GM12878 (cell line): ENCODE data around the gene INAFM1. TPM values are rescaled to one million over a fixed set of nuclear protein-coding genes. Genes with fewer than 3 reads are reported as not detected.

Source experiments
- ATAC-seq: fragments of 200-7000 bp; cut with Tn5 transposase; 3 replicates; pipeline ENCODE4 v1.9.1; 2020; ENCODE audit warnings: mild to moderate bottlenecking, moderate library complexity
- BruUV-seq: library from RNA; stranded (reverse); fragments of 400-500 nt; replicated peaks from 2 replicates; lab custom pipeline; 2021; lab: Mats Ljungman, UMichigan
- CTCF ChIA-PET: fragments of 300-600 bp; sonication (Branson Sonifier 250); formaldehyde crosslinking; extraction: SDS; loops from one replicate; lab custom pipeline; 2021; ENCODE audit warnings: inconsistent platforms; lab: Yijun Ruan, JAX
- POLR2A ChIA-PET: fragments of 350-600 bp; formaldehyde crosslinking; extraction: SDS; loops from one replicate; lab custom pipeline; 2021; ENCODE audit warnings: inconsistent platforms; lab: Charles Lee
- RAD21 ChIA-PET: fragments of 300-600 bp; sonication (Branson Sonifier 250); formaldehyde crosslinking; loops from one replicate; lab custom pipeline; 2023; ENCODE audit warnings: antibody characterized with exemption; ENCODE audit not compliant: unreplicated experiment; lab: Charles Lee
- SMC1A ChIA-PET: fragments of 300-600 bp; sonication (Branson Sonifier 250); formaldehyde crosslinking; loops from one replicate; lab custom pipeline; 2023; ENCODE audit not compliant: unreplicated experiment, uncharacterized antibody; lab: Charles Lee
- DNase-seq: peaks from one replicate; pipeline ENCODE4 v3.0.0-alpha.2; 2011; ENCODE audit warnings: low read depth, low spot score
- FAIRE-seq: peaks from 3 replicates; lab custom pipeline; 2011; peaks lifted over from hg19 to GRCh38; lab: Jason Lieb, UNC
- H2AFZ ChIP-seq: 2 replicates; pipeline ENCODE4 v1.6.0; 2011; ENCODE audit warnings: low read depth, low read length, control low read depth; ENCODE audit not compliant: control insufficient read depth
- H3K27ac ChIP-seq: 2 replicates; pipeline ENCODE4 v1.5.1; 2011; ENCODE audit warnings: control low read depth; ENCODE audit not compliant: control insufficient read depth, insufficient read depth
- H3K27me3 ChIP-seq, 2 experiments: replicated peaks in 1 of 2; 2 replicates each; pipeline versions ENCODE4 v1.6.0 to v1.6.1; 2011; ENCODE audit warnings: low read length in 1 of 2; ENCODE audit not compliant: control insufficient read depth in 2 of 2, insufficient read depth in 2 of 2
- H3K36me3 ChIP-seq, 2 experiments: 2 replicates each; pipeline ENCODE4 v1.5.1; 2011; ENCODE audit warnings: low read length in 1 of 2; ENCODE audit not compliant: control insufficient read depth in 2 of 2, insufficient read depth in 2 of 2
- H3K4me1 ChIP-seq: 2 replicates; pipeline ENCODE4 v1.6.1; 2011; ENCODE audit warnings: mild to moderate bottlenecking, low read length, moderate library complexity, mixed read lengths; ENCODE audit not compliant: control insufficient read depth, insufficient read depth
- H3K4me2 ChIP-seq: 2 replicates; pipeline ENCODE4 v1.6.0; 2011; ENCODE audit warnings: control low read depth; ENCODE audit not compliant: control insufficient read depth, insufficient read depth
- H3K4me3 ChIP-seq: fragments of 200-600 bp; sonication (generic); 2 replicates; pipeline ENCODE4 v1.5.1; 2016
- H3K79me2 ChIP-seq: 2 replicates; pipeline ENCODE4 v1.6.0; 2011; ENCODE audit warnings: low read length; ENCODE audit not compliant: control insufficient read depth, insufficient read depth
- H3K9ac ChIP-seq: 2 replicates; pipeline ENCODE4 v1.8.0; 2011; ENCODE audit warnings: low read length, control low read depth, mixed read lengths; ENCODE audit not compliant: control insufficient read depth, insufficient read depth
- H3K9me3 ChIP-seq: replicated peaks from 3 replicates; pipeline ENCODE4 v1.5.1; 2011; ENCODE audit warnings: mild to moderate bottlenecking, low read length; ENCODE audit not compliant: control insufficient read depth, insufficient read depth
- H4K20me1 ChIP-seq: 2 replicates; pipeline ENCODE4 v1.6.0; 2011; ENCODE audit not compliant: control insufficient read depth, insufficient read depth
- MLLT1 ChIP-seq: fragments of 450-650 bp; IDR thresholded peaks from 2 replicates; pipeline ENCODE4 v1.6.1; 2016; ENCODE audit warnings: mild to moderate bottlenecking
- POLR2A ChIP-seq: IDR thresholded peaks from 2 replicates; pipeline ENCODE4 v1.6.1; 2011; ENCODE audit warnings: low read depth, mild to moderate bottlenecking, low read length
- RAD21 ChIP-seq: IDR thresholded peaks from 2 replicates; pipeline ENCODE4 v1.6.1; 2011; ENCODE audit warnings: mild to moderate bottlenecking, low read depth, low read length, moderate library complexity; ENCODE audit not compliant: insufficient read depth
- SMAD1 ChIP-seq: fragments of 450-650 bp; IDR thresholded peaks from 2 replicates; pipeline ENCODE4 v1.6.1; 2018; ENCODE audit warnings: mild to moderate bottlenecking, low read depth; ENCODE audit not compliant: partially characterized antibody
- TCF12 ChIP-seq: IDR thresholded peaks from 2 replicates; pipeline ENCODE4 v1.6.1; 2011; ENCODE audit warnings: low read depth, mild to moderate bottlenecking, low read length
- WRNIP1 ChIP-seq: IDR thresholded peaks from 2 replicates; pipeline ENCODE4 v1.6.1; 2011; ENCODE audit warnings: low read depth, low read length, improper control_type of control experiment, borderline replicate concordance
- ZNF217 ChIP-seq: fragments of 450-650 bp; IDR thresholded peaks from 2 replicates; pipeline ENCODE4 v1.6.1; 2017; ENCODE audit warnings: antibody characterized with exemption, mild to moderate bottlenecking
- ZNF24 ChIP-seq: fragments of 450-650 bp; IDR thresholded peaks from 2 replicates; pipeline ENCODE4 v1.6.1; 2017; ENCODE audit warnings: antibody characterized with exemption, mild to moderate bottlenecking
- WGBS: methylation state at CpG from one replicate; pipeline ENCODE4 v1.1.6; 2016; ENCODE audit warnings: low lambda C conversion rate; ENCODE audit not compliant: insufficient replicate concordance, insufficient coverage; ENCODE audit errors: missing lambda C conversion rate; 5-methylcytosine and 5-hydroxymethylcytosine counted together
- in situ Hi-C: fragments of 300-500 bp; cut with MboI; formaldehyde crosslinking; loops from 9 replicates; pipeline ENCODE4 v1.14.3; 2018; ENCODE audit warnings: mixed read lengths
- intact Hi-C: fragments of 100-400 bp; cut with micrococcal nuclease; formaldehyde crosslinking; loops from one replicate; pipeline ENCODE4 v1.14.2; 2022; ENCODE audit not compliant: unreplicated experiment
- polyA plus RNA-seq, 11 experiments: library from polyadenylated mRNA; depleted of rRNA in 4 of 11; unstranded in 6 of 11; stranded (reverse) in 5 of 11; fragments of >200 nt; fragmentation: Nextera tagmentation in 4 of 11; fragmentation: Illumina TruSeq in 1 of 11; extraction: Ambion mirVana in 4 of 11; extraction: Trizol in 1 of 11; gene quantifications; 1 replicate in 1 of 11; 2 replicates in 10 of 11; pipeline versions ENCODE4 v1.2.1 to v1.2.3, GENCODE V29; 2011 to 2016; ENCODE audit warnings: inconsistent platforms in 2 of 11, missing spikeins in 2 of 11, low read depth in 1 of 11
- total RNA-seq, 4 experiments: library from RNA; depleted of rRNA in 3 of 4; stranded (reverse); fragments of >200 nt in 3 of 4; fragmentation: Illumina TruSeq in 1 of 4; extraction: Trizol in 1 of 4; gene quantifications; 2 replicates each; pipeline versions ENCODE4 v1.2.1 to v1.2.3, GENCODE V29; 2013 to 2021

Gene INAFM1
- total and polyA plus RNA-seq, 10 of the 15 experiments (the other 5 are each of a cell fraction or from before 2014, with no cell fraction given) = 0.57 to 6.8 (median 1.1) TPM; not detected in 1

GRCh38 chr19:47266401-47266941 lies 8.2 kb upstream of the INAFM1 start:
- Histone ChIP-seq H3K9ac (no peak overlapping the region), H3K27me3 (no peaks in the 10 kb centered on the region), H3K9me3 (no peaks in the 10 kb centered on the region), H3K4me2 (no peak overlapping the region), H3K27ac (no peak overlapping the region), H2AFZ (no peak overlapping the region), H3K36me3 (peaks cover 2 to 4% of the 10 kb centered on the region in 2 experiments; a peak in 3 of 4 replicates), H3K4me3 (no peak overlapping the region), H3K79me2 (no peaks in the 10 kb centered on the region), H3K4me1 (peaks cover 9% of the 10 kb centered on the region), H4K20me1 (no peaks in the 10 kb centered on the region)
- ChIA-PET RAD21 (no interaction called here), POLR2A (no interaction called here), CTCF (interaction anchor here (0.7 kb wide), 1 partner anchor 19 kb away, joined by 3 read pairs; no protein-coding TSS in a partner anchor), SMC1A (no interaction called here)
- ATAC-seq = no peak
- no peak for DNase-seq
- 98% methylated on average over 21 of the region's 21 CpGs for WGBS
- in situ Hi-C loops = no loop called here
- intact Hi-C loops = no loop called here
- TF ChIP-seq TCF12 (no peak), MLLT1 (no peak), POLR2A (peak; percentile 39; the same call in 1 of the 2 replicates), ZNF217 (no peak), ZNF24 (no peak), RAD21 (no peak), SMAD1 (no peak), WRNIP1 (no peak)
- FAIRE-seq = no peak
- BruUV-seq = no TSS peak
